ENCODE data around the gene NEK1. TPM values are rescaled to one million over a fixed set of nuclear protein-coding genes. Genes with fewer than 3 reads are reported as not detected.
"Not testable (repeated sequence)": the region's sequence is repeated elsewhere in the genome, so short reads cannot be mapped to it uniquely, and the experiment has no call there.

Gene NEK1
- polyA plus RNA-seq, 1 donor (not counting 4 experiments of a cell fraction or from before 2014, with no cell fraction given): 7.8 TPM

DNA sequence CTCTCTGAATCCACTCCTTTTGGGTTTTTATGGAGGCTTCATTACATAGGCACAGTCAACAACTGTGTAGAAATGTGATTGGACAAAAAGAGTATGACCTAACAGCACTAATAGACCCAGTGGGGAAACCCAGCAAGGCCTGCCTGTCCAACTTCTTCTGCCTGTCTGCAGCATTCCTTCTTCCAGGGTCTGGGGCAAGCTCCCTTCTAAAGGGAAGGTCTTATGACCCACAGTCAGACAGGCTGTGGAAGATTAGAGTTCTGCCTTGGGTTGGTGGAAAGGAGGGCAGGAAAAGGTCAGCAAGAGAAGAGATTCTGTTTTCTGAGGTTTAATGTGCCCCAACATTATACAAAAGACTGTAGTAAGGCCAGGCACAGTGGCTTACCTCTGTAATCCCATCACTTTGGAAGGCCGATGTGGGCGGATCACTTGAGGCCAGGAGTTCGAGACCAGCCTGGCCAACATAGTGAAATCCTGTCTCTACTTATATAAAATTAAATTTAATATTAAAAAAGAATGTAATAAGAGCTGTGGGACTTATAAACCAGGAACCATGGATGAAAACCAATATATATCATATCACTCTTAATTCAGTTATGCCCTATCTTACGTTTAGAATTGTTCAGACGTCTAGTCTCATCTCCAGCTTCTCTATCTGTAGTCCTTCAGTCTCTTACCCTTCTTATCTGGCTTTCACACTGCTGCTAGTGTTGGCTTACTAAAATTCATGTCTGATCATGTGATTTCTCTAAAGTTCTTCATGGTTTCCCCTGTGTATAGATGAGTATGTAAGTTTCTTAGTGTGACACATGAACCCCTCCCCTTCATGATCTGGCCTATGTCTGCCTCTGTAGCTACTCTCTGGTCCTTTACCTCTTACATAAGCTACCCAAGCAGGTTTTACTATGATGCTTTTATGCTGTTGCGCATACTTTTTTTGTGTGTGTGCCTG, 14.2 kb upstream of the NEK1 start:
- Histone ChIP-seq H3K27ac (ENCODE audit: control insufficient read depth, insufficient read depth, low read length) (no peak overlapping the region), H3K79me2 (ENCODE audit: control insufficient read depth, insufficient read depth, low read length) (peaks cover 78% of the 10 kb centered on the region), H3K9me3 (ENCODE audit: control insufficient read depth, low read depth, low read length) (no peaks in the 10 kb centered on the region), H3K9ac (ENCODE audit: control insufficient read depth, extremely low read depth, insufficient read depth, low read length) (no peak overlapping the region), H3K4me1 (ENCODE audit: control insufficient read depth, extremely low read depth, insufficient read depth, low read length) (peaks cover 15% of the 10 kb centered on the region), H3K9me1 (ENCODE audit: control insufficient read depth, extremely low read depth, insufficient read depth, low read length) (no peaks in the 10 kb centered on the region), H3K4me2 (ENCODE audit: control insufficient read depth, extremely low read depth, insufficient read depth, low read depth, low read length) (no peak overlapping the region), H3K36me3 (ENCODE audit: control insufficient read depth in 2 of 2, extremely low read depth in 1 of 2, insufficient read depth in 2 of 2, low read length in 2 of 2) (no peaks in the 10 kb centered on the region), H3K27me3 (ENCODE audit: control insufficient read depth, extremely low read depth, insufficient read depth, low read length) (no peaks in the 10 kb centered on the region), H2AFZ (ENCODE audit: control insufficient read depth, low read length) (no peak overlapping the region), H4K20me1 (ENCODE audit: control insufficient read depth, extremely low read depth, insufficient read depth, low read length) (peaks cover 8% of the 10 kb centered on the region), H3K4me3 (ENCODE audit: control insufficient read depth in 2 of 3, extremely low read depth in 1 of 3, insufficient read depth in 2 of 3, low read depth in 1 of 3, low read length in 3 of 3) (no peak overlapping the region)
- no peak for DNase-seq (ENCODE audit: low read depth, low spot score)
- dilution Hi-C loops (cut with MboI; ENCODE audit: extremely low pct_ligation_motif_present, low sequenced_read_pairs): no loop called here
- FAIRE-seq: no peak
- TF ChIP-seq, protein P1, sequence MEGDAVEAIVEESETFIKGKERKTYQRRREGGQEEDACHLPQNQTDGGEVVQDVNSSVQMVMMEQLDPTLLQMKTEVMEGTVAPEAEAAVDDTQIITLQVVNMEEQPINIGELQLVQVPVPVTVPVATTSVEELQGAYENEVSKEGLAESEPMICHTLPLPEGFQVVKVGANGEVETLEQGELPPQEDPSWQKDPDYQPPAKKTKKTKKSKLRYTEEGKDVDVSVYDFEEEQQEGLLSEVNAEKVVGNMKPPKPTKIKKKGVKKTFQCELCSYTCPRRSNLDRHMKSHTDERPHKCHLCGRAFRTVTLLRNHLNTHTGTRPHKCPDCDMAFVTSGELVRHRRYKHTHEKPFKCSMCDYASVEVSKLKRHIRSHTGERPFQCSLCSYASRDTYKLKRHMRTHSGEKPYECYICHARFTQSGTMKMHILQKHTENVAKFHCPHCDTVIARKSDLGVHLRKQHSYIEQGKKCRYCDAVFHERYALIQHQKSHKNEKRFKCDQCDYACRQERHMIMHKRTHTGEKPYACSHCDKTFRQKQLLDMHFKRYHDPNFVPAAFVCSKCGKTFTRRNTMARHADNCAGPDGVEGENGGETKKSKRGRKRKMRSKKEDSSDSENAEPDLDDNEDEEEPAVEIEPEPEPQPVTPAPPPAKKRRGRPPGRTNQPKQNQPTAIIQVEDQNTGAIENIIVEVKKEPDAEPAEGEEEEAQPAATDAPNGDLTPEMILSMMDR (optimal IDR thresholded peaks at IDR 0.05 in 1 of 3, IDR thresholded peaks at IDR 0.05 in 1 of 3, conservative IDR thresholded peaks at IDR 0.05 in 1 of 3; ENCODE audit: extremely low read depth in 1 of 3, insufficient read depth in 2 of 3, low read length in 3 of 3): no peak
- TF ChIP-seq EZH2 (IDR thresholded peaks at IDR 0.05; ENCODE audit: low read length): no peak

DNA sequence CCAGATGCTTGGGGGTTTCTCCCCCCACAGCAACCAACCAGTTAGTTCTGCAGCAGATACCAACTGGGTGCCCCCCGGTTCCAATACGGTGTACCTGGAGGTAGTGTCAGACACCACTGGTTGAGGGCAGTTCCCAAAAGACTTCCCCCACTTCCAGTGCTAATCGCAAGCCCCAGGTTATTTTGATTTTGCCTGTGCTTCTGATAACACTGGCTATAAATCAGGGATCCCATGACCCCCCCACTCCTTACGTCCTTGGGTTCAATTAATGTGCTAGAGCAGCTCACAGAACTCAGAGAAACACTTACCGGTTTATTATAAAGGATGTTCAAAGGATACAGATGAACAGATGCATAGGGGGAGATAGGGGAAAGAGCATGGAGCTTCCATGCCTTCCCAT, 13.5 kb upstream of the NEK1 start:
- no peak overlapping the region for H2AFZ ChIP-seq (ENCODE audit: control insufficient read depth, low read length)
- H3K27me3 ChIP-seq (ENCODE audit: control insufficient read depth, extremely low read depth, insufficient read depth, low read length): no peaks in the 10 kb centered on the region
- H4K20me1 ChIP-seq (ENCODE audit: control insufficient read depth, extremely low read depth, insufficient read depth, low read length): peaks cover 8% of the 10 kb centered on the region
- peaks cover 83% of the 10 kb centered on the region for H3K79me2 ChIP-seq (ENCODE audit: control insufficient read depth, insufficient read depth, low read length)
- DNase-seq (ENCODE audit: low read depth, low spot score) (no peak), FAIRE-seq (no peak)
- TF ChIP-seq EZH2 (IDR thresholded peaks at IDR 0.05; ENCODE audit: low read length): no peak
- TF ChIP-seq, protein P1 (optimal IDR thresholded peaks at IDR 0.05 in 1 of 3, IDR thresholded peaks at IDR 0.05 in 1 of 3, conservative IDR thresholded peaks at IDR 0.05 in 1 of 3; ENCODE audit: extremely low read depth in 1 of 3, insufficient read depth in 2 of 3, low read length in 3 of 3): no peak
- no peaks in the 10 kb centered on the region for H3K36me3 ChIP-seq (ENCODE audit: control insufficient read depth in 2 of 2, extremely low read depth in 1 of 2, insufficient read depth in 2 of 2, low read length in 2 of 2)
- H3K4me1 ChIP-seq (ENCODE audit: control insufficient read depth, extremely low read depth, insufficient read depth, low read length): peaks cover 15% of the 10 kb centered on the region
- H3K9ac ChIP-seq (ENCODE audit: control insufficient read depth, extremely low read depth, insufficient read depth, low read length): no peak overlapping the region
- no peak overlapping the region for H3K4me3 ChIP-seq (ENCODE audit: control insufficient read depth in 2 of 3, extremely low read depth in 1 of 3, insufficient read depth in 2 of 3, low read depth in 1 of 3, low read length in 3 of 3)
- H3K27ac ChIP-seq (ENCODE audit: control insufficient read depth, insufficient read depth, low read length): no peak overlapping the region
- dilution Hi-C loops (cut with MboI; ENCODE audit: extremely low pct_ligation_motif_present, low sequenced_read_pairs): no loop called here
- no peaks in the 10 kb centered on the region for H3K9me1 ChIP-seq (ENCODE audit: control insufficient read depth, extremely low read depth, insufficient read depth, low read length)
- no peaks in the 10 kb centered on the region for H3K9me3 ChIP-seq (ENCODE audit: control insufficient read depth, low read depth, low read length)
- no peak overlapping the region for H3K4me2 ChIP-seq (ENCODE audit: control insufficient read depth, extremely low read depth, insufficient read depth, low read depth, low read length)

DNA sequence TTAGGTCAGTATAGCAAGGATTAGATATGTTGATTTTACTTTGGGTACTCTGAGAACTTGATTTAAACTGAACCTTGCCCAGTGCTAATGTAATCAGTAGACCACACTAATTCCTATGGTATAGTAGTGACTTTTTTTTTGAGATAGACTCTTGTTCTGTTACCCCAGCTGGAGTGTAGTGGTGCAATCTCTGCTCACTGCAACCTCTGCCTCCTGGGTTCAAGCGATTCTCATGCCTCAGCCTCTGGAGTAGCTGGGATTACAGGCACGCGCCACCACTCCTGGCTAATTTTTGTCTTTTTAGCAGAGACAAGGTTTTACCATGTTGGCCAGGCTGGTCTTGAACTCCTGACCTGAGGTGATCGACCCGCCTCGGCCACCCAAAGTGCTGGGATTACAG, 11.6 kb upstream of the NEK1 start:
- H2AFZ ChIP-seq (ENCODE audit: control insufficient read depth, low read length); dilution Hi-C loops (cut with MboI; ENCODE audit: extremely low pct_ligation_motif_present, low sequenced_read_pairs); H3K27me3 ChIP-seq (ENCODE audit: control insufficient read depth, extremely low read depth, insufficient read depth, low read length); H3K4me2 ChIP-seq (ENCODE audit: control insufficient read depth, extremely low read depth, insufficient read depth, low read depth, low read length); H4K20me1 ChIP-seq (ENCODE audit: control insufficient read depth, extremely low read depth, insufficient read depth, low read length); H3K9me1 ChIP-seq (ENCODE audit: control insufficient read depth, extremely low read depth, insufficient read depth, low read length); DNase-seq (ENCODE audit: low read depth, low spot score); H3K9ac ChIP-seq (ENCODE audit: control insufficient read depth, extremely low read depth, insufficient read depth, low read length); FAIRE-seq; H3K9me3 ChIP-seq (ENCODE audit: control insufficient read depth, low read depth, low read length); H3K27ac ChIP-seq (ENCODE audit: control insufficient read depth, insufficient read depth, low read length); H3K4me3 ChIP-seq (ENCODE audit: control insufficient read depth in 2 of 3, extremely low read depth in 1 of 3, insufficient read depth in 2 of 3, low read depth in 1 of 3, low read length in 3 of 3); H3K36me3 ChIP-seq (ENCODE audit: control insufficient read depth in 2 of 2, extremely low read depth in 1 of 2, insufficient read depth in 2 of 2, low read length in 2 of 2): not testable (repeated sequence)
- Histone ChIP-seq H3K4me1 (ENCODE audit: control insufficient read depth, extremely low read depth, insufficient read depth, low read length) (peaks cover 17% of the 10 kb centered on the region), H3K79me2 (ENCODE audit: control insufficient read depth, insufficient read depth, low read length) (peaks cover 76% of the 10 kb centered on the region)

Data from keratinocyte (primary cell).